ENCODE measurements around the gene SLC39A11.

The SLC39A11 gene

DNA sequence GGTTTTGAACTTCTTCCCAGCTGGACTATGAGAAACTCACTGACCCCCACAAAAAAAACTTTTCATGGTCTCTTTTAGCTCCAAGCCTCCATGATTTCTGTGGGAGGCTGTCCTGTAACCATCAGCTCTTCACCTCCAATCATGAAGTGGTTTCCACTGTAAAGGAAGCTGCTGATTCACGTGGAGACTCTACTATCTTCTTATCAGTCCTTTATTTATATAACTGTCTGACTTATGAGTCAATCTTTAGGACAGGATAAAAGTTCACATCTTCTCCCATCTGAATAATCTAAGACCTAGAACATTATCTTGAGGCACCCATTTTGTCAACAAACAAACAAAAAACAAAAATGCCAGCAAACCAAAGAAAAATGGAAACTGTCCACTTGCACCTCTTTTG is 409.9 kb downstream of the SLC39A11 start:
- H4K20me1 ChIP-seq (ENCODE audit: insufficient read depth), result no peaks in the 10 kb centered on the region
- no peaks in the 10 kb centered on the region for H3K4me1 ChIP-seq (ENCODE audit: low read depth, poor library complexity, severe bottlenecking)
- H3K36me3 ChIP-seq (ENCODE audit: insufficient read depth), result no peaks in the 10 kb centered on the region
- H3K27ac ChIP-seq, result no peak overlapping the region
- TF ChIP-seq, protein P1, sequence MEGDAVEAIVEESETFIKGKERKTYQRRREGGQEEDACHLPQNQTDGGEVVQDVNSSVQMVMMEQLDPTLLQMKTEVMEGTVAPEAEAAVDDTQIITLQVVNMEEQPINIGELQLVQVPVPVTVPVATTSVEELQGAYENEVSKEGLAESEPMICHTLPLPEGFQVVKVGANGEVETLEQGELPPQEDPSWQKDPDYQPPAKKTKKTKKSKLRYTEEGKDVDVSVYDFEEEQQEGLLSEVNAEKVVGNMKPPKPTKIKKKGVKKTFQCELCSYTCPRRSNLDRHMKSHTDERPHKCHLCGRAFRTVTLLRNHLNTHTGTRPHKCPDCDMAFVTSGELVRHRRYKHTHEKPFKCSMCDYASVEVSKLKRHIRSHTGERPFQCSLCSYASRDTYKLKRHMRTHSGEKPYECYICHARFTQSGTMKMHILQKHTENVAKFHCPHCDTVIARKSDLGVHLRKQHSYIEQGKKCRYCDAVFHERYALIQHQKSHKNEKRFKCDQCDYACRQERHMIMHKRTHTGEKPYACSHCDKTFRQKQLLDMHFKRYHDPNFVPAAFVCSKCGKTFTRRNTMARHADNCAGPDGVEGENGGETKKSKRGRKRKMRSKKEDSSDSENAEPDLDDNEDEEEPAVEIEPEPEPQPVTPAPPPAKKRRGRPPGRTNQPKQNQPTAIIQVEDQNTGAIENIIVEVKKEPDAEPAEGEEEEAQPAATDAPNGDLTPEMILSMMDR (conservative IDR thresholded peaks at IDR 0.05; ENCODE audit: low read depth, low read length), result no peak
- H3K9ac ChIP-seq, result no peak overlapping the region
- no peak overlapping the region for H2AFZ ChIP-seq (ENCODE audit: low read depth)
- H3K27me3 ChIP-seq (ENCODE audit: insufficient read depth, low read depth), result no peaks in the 10 kb centered on the region
- no peak overlapping the region for H3K4me2 ChIP-seq
- no peaks in the 10 kb centered on the region for H3K79me2 ChIP-seq (ENCODE audit: insufficient read depth, low read depth)
- H3K4me3 ChIP-seq (IDR thresholded peaks at IDR 0.05; ENCODE audit: insufficient read depth, low read depth, low read length), result no peak overlapping the region

DNA sequence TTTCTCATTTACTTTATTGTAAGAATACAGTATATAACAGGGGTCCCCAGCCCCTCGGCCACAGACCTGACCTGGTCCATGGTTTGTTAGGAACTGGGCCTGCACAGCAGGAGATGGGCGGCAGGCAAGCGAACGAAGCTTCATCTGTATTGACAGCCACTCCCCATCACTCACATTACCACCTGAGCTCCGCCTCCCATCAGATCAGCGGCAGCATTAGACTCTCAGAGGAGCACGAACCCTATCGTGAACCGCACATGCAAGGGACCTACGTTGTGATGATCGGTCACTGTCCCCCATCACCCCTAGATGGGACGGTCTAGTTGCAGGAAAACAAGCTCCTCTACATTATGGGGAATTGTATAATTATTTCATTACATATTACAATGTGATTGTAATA is 410.6 kb downstream of the SLC39A11 start:
- Histone ChIP-seq H3K27ac (no peak overlapping the region), H3K4me1 (ENCODE audit: low read depth, poor library complexity, severe bottlenecking) (no peaks in the 10 kb centered on the region), H3K79me2 (ENCODE audit: insufficient read depth, low read depth) (no peaks in the 10 kb centered on the region), H3K4me2 (no peak overlapping the region), H3K36me3 (ENCODE audit: insufficient read depth) (no peaks in the 10 kb centered on the region), H3K9ac (no peak overlapping the region), H3K4me3 (IDR thresholded peaks at IDR 0.05; ENCODE audit: insufficient read depth, low read depth, low read length) (no peak overlapping the region), H3K27me3 (ENCODE audit: insufficient read depth, low read depth) (no peaks in the 10 kb centered on the region), H4K20me1 (ENCODE audit: insufficient read depth) (no peaks in the 10 kb centered on the region), H2AFZ (ENCODE audit: low read depth) (no peak overlapping the region)
- TF ChIP-seq, protein P1 (conservative IDR thresholded peaks at IDR 0.05; ENCODE audit: low read depth, low read length), result no peak

- Histone ChIP-seq H3K79me2 (ENCODE audit: insufficient read depth, low read depth) (no peaks in the 10 kb centered on the region), H3K27me3 (ENCODE audit: insufficient read depth, low read depth) (no peaks in the 10 kb centered on the region), H3K4me3 (IDR thresholded peaks at IDR 0.05; ENCODE audit: insufficient read depth, low read depth, low read length) (no peak overlapping the region), H4K20me1 (ENCODE audit: insufficient read depth) (no peaks in the 10 kb centered on the region), H3K4me1 (ENCODE audit: low read depth, poor library complexity, severe bottlenecking) (no peaks in the 10 kb centered on the region), H3K27ac (no peak overlapping the region), H3K9ac (no peak overlapping the region), H2AFZ (ENCODE audit: low read depth) (no peak overlapping the region), H3K4me2 (no peak overlapping the region), H3K36me3 (ENCODE audit: insufficient read depth) (no peaks in the 10 kb centered on the region)
- TF ChIP-seq, protein P1 (conservative IDR thresholded peaks at IDR 0.05; ENCODE audit: low read depth, low read length), result no peak
Measured at GRCh38 chr17:72677714-72678390, 414.6 kb downstream of the SLC39A11 start.

GRCh38 chr17:72677108-72677507 is 415.4 kb downstream of the SLC39A11 start:
- Histone ChIP-seq H2AFZ (ENCODE audit: low read depth) (no peak overlapping the region), H3K27ac (no peak overlapping the region), H4K20me1 (ENCODE audit: insufficient read depth) (no peaks in the 10 kb centered on the region), H3K36me3 (ENCODE audit: insufficient read depth) (no peaks in the 10 kb centered on the region), H3K79me2 (ENCODE audit: insufficient read depth, low read depth) (no peaks in the 10 kb centered on the region), H3K27me3 (ENCODE audit: insufficient read depth, low read depth) (no peaks in the 10 kb centered on the region), H3K9ac (no peak overlapping the region), H3K4me2 (no peak overlapping the region), H3K4me1 (ENCODE audit: low read depth, poor library complexity, severe bottlenecking) (no peaks in the 10 kb centered on the region), H3K4me3 (IDR thresholded peaks at IDR 0.05; ENCODE audit: insufficient read depth, low read depth, low read length) (no peak overlapping the region)
- TF ChIP-seq, protein P1 (conservative IDR thresholded peaks at IDR 0.05; ENCODE audit: low read depth, low read length), result no peak
